Stromal cell of bone marrow (primary cell): ENCODE data around the gene PYCR2.
"Not testable (repeated sequence)": the region's sequence is repeated elsewhere in the genome, so short reads cannot be mapped to it uniquely, and the experiment has no call there.

ENCODE experiments used
- DNase-seq: peaks from one replicate; pipeline ENCODE4 v3.0.0-alpha.2; 2012; ENCODE audit warnings: low read depth

PYCR2 gene

DNA sequence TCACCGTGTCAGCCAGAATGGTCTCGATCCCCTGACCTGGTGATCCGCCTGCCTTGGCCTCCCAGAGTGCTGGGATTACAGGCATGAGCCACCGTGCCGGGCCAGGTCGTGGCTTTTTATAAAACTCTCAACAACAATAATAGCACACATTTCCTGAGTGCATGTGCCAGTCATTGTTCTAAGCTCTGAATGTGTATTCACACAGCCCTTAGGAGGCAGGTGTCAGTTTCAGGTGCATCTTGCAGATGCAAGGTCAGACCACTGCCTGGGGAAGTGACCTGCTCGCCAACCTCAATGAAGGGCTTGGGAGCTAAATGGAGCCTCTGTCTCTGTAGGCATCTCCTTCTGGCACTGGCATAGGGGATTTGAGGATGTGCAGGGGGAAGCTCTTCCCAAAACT lies 18.5 kb upstream of the PYCR2 start:
- DNase-seq, result no peak

DNA sequence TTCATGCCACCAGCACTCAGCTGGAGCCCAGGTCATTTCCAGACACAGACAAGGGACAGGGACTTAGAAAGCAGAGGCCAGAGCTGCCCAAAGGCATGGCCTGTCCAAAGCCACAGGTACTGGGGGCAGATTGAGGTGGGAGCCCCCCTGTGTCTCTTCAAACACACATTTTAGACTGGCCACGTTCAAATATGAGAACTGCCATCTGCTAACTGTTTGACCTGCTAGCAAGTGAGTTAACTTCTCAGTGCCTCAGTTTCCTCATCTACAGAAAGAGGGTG lies 17.8 kb upstream of the PYCR2 start:
- DNase-seq, result no peak

DNA sequence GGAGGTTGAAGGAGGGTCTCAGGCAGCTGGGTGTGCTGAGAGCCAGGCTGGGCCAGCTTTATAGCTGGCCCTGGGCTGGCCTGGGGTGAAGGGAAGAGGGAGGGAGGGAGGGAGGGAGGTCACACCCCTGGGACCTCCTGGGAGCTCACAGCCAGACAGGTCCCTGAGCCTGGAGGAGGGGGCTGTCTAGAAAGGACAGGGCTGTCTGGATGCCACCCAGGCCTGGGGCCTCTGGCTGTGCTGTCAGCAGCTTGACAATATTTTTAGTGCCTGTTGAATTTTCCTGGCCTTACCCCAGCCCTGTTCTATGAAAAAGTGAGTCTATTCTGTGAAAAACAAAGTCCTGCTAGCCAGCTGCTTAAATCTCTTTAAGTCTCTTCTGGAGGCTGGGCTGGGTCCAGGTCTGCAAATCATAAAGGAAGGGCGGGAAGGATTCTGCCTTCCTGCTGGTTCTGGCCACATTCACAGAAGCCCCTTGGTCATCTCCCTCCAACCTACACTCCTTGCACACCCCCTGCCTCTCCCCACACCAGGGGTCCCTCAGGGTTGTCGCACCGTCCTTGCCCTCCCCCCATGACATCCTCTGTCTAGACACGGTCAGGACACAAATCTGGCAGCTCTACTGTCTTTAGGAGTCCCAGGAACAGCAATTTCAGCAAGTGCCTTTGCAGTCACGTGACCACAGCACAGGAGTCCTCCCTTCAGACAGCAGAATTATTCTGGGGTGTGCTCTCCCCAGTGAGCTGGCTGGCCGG lies 17.3 kb upstream of the PYCR2 start, which contains the start of gene LEFTY2:
Gene LEFTY2 (minus strand): TSS at position 34 of the 755 bp plus-strand sequence. CDS start 80 bp downstream, outside the sequence.
- no peak for DNase-seq

DNA sequence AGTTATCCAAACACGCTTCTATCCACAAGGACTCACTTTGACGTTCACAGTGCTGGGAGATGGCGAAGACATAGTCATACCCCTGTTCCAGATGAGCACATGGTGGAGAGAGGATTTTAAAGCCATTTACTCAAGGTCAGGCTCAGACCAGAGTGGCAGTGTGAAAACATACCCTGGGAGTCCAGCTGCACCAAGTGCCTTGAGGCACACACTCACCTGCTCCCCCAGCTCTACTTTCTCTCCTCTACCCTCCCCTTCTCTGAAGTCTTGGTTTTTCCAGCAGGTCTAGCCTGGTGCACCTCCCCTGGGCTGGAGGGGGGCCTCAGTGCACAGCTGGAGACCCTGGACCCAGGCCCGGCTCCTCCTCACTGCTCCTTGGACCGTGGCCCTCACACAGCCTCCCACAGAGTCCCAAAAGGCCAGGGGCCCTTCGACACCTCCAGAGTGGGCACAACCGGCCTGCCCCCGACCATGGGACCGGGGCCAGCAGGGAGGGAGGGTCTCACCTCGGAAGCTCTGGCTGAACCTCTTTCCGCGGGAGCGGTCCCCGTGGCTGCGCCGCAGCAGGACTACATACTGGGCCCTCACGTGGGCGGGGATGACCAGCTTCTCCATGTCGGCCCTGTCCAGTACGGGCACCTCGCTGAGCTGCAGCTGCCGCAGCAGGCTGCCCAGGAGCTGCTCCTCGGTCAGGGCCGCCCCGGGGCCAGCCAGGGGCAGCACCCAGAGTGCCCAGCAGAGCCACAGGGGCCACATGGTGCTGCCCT lies 16.5 kb upstream of the PYCR2 start:
- DNase-seq, result no peak

DNA sequence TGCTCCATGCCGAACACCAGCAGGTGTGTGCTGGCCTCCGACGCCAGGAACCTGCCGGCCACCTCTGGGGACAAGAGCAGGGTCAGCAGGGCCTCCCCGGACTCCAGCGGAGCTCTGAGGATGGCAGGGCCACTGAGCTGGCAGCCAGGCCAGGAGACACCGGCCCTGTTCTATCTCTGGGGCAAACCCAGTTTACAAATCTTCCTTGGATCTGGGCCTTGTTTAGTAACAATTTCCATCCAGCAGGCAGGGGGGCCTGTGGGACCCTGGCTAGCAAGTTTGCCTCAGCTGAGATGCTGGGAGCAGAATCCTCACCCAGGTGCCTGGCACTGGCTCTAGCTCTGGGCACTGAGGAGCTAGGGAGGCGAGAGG lies 15.9 kb upstream of the PYCR2 start:
- DNase-seq, result not testable (repeated sequence)

DNA sequence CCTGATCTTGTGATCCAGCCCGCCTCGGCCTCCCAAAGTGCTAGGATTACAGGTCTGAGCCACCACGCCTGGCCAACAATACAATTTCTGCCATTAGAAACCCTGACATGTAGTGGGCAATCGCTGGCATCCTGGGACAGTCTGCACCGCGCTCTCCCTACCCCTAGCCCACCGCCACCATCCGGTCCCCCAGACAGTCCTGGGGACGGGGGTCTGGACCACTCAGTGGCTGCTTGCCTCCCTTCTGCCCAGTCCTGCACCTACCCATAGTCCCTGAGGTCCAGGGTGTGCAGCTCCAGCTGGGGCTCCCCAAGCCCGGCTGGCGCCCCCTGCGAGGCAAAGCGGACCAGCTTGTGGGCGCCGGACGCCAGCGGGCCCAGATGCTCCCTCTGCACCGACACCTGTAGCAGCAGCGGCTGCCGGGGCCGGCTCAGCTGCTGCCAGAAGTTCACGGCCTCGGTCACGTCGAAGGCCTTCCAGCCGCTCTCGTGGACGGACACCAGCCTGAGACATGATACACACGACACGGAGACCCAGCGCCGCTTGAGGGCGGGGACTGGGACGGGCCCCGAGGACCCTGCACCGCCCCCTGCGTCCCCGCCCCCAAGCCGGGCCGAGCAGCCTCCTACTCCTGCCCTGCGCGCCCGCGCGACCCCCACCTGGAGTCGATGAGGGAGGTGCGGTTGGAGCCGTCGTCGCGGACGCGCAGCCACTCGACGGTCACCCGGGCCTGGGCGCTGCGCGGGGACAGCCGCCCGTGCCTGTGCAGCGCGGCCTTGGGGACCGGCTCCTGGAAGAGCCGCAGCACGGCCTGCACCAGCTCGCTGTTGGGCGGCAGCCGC lies 15.3 kb upstream of the PYCR2 start:
- DNase-seq, result not testable (repeated sequence)

DNA sequence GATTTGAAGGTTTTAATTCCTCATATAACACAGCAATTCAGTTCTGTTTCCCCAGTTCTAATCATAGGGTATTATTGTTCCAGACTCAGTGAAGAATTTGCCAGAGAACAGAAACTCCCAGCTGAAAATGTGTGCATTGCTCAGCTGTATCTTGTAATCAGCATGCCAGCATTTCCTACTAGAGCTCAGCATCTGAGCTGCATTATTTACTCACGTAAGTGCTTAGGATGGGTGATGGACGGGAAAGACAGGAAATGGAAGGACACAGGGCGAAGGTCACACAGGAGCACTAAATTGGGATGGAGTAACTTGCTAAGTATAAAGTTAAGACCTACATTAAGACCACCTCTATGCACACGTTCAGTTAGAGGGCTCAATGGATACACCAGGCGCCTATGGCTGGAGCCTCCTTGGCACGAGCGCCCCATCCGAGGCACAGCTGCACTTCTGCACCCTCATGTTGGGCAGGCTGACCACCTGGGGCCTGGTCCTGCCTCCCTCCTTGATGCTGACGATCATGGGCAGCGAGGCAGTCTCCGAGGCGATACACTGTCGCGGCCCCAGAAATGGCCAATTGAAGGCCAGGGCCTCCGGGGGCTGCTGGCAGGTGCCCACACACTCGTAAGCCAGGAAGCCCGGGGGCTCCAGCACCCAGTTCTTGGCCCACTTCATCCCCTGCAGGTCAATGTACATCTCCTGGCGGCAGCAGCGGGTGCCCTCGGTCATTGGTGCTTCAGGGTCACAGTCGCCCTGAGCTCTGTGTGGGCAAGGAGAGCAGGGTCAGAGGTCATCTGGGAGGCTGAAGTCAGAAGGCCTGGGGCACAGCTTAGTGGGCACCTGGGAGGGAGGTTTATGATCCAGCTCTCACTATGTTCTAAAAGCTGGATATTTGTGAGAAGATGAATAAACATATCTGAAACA lies 13.3 kb upstream of the PYCR2 start:
- no peak for DNase-seq

DNA sequence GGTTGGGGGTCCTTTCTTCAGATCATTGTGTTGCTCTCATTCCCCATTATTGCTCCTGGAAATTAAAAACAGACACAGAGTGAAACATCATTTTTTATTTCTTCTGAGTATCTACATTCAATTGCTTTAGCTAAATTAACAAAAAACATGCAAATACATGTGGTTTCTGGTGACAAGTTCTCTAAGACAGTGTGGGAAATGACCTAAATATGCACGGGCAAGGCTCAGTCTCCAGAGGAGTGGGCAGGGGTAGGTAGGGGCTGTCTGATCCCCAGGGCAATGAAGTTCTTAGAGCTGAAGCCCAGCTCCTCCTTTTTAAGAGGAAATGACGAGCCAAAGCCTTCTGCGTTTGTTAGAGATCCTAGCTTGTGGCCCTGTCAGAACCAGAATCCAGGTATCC lies 12.5 kb upstream of the PYCR2 start:
- DNase-seq, result no peak

DNA sequence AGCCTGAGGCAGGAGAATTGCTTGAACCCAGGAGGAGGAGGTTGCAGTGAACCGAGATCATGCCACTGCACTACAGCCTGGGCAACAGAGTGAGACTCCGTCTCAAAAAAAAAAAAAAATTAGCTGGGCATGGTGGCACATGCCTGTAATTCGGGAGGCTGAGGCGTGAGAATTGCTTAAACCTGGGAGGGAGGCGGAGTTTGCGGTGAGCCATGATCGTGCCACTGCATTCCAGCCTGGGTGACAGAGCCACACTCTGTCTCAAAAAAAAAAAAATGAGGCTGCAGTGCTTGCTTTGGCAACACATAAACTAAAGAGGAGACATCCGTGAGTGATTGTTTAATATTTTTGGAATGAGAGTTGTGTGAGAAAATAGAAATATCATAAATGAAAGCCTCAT lies 12.0 kb upstream of the PYCR2 start:
- DNase-seq, result not testable (repeated sequence)

DNA sequence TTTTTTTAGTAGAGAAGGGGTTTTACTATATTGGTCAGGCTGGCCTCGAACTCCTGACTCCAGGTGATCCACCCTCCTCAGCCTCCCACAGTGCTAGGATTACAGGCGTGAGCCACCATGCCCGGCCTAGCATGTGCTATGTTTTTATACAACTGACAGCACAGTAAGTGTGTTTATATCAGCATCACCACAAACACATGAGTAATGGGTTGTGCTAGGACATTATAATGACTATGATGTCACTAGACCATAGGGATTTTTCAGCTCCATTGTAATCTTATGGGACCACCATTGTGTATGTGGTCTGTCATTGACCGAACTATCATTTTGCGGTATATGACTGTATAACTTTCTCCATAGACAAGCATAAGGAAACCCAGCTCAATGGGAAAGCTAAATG lies 10.7 kb upstream of the PYCR2 start:
- DNase-seq, result no peak

DNA sequence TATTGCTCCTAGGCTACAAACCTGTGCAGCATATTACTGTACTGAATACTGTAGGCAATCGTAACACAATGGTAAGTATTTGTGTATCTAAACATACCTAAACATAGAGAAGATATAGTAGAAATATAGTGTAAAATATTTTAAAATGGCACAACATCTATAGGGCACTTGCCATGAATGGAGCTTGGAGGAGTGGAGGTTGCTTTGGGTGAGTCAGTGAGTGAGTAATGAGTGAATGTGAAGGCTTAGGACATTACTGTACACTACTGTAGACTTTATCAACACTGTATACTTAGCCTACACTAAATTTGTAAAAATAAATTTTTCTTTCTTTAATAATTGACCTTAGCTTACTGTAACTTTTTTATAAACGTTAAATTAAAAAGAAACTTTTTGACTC lies 9.0 kb upstream of the PYCR2 start:
- peak; percentile 30 for DNase-seq

DNA sequence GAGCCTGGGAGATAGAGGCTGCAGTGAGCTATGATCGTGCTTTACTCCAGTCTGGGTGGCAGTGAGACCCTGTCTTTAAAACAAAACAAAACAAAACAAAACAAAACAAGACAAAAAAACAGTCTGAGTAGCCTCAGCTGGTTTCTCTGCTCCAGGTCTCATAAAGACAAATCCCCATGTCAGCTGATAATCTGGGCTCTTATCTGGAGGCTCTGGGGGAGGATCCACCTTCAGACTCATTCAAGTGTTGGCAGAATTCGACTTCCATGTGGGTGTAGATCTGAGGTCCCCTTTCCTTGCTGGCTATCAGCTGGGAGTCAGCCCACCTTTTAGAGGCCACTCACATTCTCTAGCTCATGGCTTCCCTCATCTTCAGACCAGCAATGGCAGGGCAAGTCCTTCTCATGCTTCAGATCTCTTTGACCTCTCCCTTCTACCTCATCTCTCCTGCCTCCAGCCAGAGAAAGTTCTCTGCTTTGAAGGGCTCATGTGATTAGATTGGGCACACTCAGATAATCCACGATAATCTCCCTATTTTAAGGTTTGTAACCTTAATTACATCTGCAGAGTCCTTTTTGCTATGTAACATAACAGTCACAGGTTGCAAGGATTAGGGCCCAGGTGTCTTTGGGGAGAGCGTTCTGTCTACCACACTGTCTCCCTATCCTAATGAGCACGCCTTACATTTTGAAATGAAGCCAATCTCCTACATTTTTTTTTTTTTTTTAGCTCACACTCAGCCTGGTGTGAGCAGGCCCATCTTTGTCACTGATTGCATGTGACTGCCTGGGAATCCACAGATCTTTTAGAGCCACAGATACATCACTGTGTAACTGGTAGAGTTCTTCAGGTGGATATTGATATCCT lies 7.5 kb upstream of the PYCR2 start:
- no peak for DNase-seq

DNA sequence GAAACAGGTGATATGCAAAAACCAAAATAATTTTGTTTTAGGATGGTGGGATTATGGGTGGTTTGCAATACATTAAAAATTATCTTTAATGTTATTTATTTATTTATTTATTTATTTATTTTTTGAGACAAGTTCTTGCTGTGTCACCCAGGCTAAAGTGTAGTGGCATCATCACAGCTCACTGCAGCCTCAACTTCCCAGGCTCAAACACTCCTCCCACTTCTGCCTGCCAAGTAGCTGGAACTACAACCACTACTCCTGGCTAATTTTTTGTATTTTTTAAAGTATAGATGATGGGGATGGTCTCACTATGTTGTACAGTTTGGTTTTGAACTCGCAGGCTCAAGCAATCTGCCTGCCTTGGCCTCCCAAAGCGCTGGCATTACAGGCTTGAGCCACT lies 6.5 kb upstream of the PYCR2 start:
- no peak for DNase-seq

DNA sequence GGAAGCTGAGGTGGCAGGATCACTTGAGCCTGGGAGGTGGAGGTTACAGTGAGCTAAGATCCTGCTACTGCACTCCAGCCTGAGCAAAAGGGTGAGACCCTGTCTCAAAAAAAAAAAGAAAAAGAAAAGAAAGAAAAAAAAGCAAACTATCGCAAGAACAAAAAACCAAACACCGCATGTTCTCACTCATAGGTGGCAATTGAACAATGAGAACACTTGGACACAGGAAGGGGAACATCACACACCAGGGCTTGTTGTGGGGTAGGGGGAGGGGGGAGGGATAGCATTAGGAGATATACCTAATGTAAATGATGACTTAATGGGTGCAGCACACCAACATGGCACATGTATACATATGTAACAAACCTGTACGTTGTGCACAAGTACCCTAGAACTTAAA lies 5.4 kb upstream of the PYCR2 start:
- not testable (repeated sequence) for DNase-seq

DNA sequence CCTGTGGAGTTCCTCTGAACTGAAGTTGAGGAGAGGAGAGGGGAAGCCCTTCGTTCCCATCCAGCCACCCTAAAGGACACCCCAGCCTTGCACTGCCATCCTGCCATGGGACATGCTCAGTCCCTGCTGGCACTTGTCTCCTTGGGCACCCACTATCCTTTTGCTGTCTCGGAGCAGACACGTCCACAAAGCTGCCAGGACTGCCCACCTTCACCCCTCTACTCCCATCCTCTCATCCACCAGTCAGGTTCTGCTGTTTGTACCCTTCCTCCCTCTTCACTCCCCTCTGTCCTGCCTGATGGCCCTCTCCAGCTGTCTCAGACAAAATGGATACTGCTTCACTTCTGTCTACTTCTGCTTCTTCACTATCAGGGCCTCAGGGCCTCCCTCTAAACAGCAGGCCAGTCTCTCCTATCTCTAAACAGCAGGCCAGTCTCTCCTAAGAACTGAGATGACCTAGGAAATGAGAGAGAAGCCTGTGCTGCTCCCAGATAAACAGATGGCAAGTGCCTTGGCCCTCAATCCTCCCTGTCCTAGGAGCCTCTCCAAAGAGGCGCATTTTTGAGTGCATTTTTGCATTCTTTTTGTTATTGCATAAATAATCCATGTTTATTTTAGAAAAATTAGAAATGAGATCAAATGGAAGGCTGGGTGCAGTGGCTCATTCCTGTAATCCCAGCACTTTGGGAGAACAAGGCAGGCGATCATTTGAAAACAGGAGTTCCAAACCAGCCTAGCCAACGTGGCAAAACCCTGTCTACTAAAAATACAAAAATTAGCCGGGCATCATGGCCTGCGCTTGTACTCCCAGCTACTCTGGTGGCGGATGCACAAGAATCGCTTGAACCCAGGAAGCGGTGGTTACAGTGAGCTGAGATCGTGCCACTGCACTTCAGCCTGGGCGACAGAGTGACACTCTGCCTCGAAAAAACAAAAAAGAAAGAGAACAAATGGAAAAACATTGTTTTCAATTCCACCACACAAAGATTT lies 4.4 kb upstream of the PYCR2 start:
- DNase-seq, result no peak

DNA sequence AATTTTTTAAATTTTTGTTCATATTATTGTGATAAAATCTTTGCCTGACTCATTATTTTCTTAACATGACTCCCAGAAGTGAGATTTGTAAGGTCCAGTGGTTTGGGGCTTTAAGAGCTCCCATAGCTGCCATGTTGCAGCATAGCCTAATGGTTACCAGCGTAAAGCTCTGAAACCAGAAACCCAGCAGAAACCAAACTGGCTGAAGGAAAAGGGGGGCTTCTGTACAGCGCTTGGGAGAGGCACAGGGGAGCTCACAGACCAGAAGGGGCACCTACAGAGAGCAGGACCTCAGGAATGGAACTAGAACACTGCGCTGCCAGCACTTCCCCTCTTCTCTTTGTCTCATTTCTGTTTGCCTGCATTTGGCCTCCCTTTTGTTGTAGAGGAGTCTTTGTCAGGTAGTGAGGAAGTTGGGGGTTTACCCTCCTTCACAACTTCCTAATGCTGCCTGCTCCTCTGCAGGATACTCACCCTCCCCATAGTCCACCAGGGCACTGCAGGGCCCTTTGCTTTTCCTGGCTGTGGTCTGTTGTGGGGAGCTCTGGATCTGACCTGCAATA lies 2.6 kb upstream of the PYCR2 start:
- peak; percentile 29 for DNase-seq

DNA sequence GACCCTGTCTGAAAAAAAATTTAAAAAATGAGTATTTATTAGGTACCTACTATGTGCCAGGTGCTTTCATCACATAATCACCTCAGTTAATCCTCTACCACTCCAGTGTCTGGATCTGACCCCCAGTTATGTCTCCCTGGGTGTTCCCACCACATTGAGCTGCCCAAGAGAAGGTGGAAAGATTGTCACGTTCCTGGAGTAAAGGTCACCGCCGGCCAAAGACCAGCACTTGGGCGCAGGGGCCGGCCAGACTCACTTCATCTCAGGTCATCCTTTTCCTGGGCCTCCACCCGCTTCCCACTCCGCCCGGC lies 714 bp downstream of the PYCR2 start:
- DNase-seq, result no peak

DNA sequence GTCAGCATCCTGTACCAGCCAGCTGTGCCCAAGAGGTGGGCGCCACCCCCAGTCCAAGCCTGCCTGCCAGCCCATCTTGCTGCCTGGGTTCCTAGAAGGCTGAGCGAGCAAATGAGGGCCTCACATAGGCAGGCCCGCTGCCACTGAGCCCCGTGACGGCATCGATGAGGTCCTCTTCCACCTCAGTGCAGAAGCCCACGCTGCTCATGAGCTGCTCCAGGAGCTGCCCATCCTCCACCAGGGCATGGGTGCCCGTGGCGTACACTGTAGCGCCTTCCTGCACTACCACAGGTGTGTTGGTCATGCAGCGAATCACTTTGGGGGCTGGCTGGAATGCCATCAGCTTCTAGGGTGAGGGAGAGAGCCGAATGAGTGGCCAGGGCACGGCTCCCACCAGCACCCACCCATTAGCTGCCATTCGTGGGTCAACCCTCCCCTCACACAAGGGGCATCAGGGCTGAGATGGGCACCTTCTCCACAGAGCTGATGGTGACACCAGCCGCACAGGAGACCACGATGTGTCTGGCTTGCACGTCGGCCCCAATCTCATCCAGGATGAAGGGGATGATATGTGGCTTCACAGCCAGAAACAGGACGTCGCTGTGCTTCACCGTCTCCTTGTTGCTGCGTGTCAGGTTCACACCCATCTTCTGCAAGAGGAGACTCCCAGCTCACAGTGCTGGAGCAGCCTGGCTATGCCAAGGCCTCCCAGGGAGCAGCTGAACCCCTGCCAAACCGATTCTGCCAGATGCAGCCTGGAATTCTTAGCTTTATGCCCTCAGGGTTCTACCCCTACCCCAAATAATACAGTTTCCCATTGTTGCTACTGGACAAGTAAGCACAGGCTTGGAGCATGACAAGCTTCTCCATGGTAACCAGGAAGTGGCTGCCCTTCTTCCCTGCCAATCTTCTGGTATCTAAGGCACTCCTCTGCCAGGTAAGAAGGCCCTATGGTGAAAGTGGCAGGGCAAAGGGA lies 2.0 kb downstream of the PYCR2 start:
- DNase-seq, result no peak
